Activated effector memory CD4-positive, alpha-beta T cell treated with anti-CD3 and anti-CD28 coated beads, Interleukin-2, amount 50 U/mL, for 16 hours (primary cell): ENCODE measurements around the gene ACOX3.
"Not testable (repeated sequence)": the region's sequence is repeated elsewhere in the genome, so short reads cannot be mapped to it uniquely, and the experiment has no call there.

Source experiments
- DNase-seq: peaks from one replicate; pipeline ENCODE4 v3.0.0-alpha.2; 2020

Gene ACOX3

DNA sequence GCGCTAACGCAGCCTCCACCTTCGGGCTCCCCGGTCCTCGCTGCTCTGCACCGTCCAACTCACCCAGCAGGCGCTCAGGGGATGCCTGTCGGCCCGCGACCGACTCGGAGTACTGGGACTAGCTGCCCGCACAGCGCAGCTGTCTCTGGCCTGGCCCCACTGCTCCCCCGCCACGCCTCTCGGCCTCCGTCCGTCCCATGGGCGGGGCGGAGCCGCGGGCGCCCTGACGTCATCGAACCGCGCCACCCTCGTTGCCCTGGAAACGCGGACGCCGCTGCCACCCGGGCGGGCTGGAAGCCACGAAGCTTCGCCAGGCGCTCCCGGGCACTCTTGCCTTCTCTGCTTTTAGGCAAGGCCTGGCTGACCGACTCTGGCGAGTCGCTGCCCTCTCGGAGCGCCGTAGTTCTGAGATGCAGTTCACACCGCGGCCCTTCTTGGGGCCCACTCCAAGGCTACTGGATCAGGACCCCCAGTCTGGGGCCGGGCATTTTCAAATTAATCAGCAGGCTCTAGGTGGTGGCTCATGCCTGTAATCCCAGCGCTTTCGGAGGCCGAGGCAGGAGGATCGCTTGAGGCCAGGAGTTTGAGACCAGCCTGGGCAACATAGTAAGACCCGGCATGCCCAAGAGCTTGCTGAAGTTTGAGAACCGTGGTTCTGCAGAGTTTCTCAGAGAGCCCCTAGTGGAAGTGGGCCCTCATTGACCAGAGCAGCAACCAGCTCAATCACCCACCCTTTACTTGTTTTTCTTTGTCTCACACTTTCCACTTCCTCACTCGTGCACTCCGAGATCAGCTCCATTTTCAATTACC, 12.0 kb downstream of the ACOX3 start:
- DNase-seq, result peak; percentile 98

- DNase-seq, result no peak
Observed at GRCh38 chr4:8427761-8428287, 12.7 kb downstream of the ACOX3 start.

DNA sequence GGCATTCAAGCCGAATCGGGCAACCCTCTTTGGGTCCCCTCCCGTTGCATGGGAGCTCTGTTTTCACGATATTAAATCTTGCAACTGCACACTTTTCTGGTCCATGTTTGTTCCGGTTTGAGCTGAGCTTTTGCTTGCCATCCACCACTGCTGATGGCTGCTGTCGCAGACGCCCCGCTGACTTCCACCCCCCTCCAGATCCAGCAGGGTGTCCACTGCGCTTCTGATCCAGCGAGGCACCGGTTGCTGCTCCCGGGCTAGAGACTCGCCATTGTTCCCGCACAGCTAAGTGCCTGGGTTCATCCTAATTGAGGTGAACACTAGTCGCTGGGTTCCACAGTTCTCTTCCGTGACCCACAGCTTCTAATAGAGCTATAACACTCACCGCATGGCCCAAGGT, 13.3 kb downstream of the ACOX3 start:
- no peak for DNase-seq

DNA sequence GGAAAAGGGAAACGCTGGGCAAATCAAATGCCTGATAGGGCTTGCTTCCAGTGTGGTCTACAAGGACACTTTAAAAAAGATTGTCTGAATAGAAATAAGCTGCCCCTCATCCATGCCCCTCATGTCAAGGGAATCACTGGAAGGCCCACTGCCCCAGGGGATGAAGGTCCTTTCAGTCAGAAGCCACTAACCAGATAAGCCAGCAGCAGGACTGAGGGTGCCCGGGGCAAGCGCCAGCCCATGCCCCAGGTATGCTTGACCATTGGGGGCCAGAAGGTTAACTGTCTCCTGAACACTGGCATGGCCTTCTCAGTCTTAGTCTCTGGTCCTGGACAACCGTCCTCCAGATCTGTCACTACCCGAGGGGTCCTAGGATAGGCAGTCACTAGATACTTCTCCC, 17.7 kb downstream of the ACOX3 start:
- no peak for DNase-seq

- DNase-seq, result no peak
Observed at GRCh38 chr4:8422327-8422726, 18.2 kb downstream of the ACOX3 start.

DNA sequence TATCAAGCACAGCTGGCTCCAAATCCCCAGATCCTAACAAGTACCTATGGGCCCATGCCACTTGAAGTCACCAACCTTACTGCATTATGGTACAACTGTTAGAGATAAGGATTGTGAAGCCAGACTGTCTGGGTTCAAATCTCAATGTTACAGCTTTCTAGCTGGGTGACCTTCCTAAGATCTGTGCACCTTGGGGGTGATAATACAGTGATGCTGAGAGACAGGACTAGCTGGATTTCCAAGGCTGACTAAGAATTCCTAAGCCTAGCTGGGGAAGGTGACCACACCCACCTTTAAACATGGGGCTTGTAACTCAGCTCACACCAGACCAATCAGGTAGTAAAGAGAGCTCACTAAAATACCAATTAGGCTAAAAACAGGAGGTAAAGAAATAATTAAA, 20.4 kb downstream of the ACOX3 start:
- not testable (repeated sequence) for DNase-seq

- DNase-seq, result peak; percentile 79
Observed at GRCh38 chr4:8419222-8420041, 21.1 kb downstream of the ACOX3 start.

DNA sequence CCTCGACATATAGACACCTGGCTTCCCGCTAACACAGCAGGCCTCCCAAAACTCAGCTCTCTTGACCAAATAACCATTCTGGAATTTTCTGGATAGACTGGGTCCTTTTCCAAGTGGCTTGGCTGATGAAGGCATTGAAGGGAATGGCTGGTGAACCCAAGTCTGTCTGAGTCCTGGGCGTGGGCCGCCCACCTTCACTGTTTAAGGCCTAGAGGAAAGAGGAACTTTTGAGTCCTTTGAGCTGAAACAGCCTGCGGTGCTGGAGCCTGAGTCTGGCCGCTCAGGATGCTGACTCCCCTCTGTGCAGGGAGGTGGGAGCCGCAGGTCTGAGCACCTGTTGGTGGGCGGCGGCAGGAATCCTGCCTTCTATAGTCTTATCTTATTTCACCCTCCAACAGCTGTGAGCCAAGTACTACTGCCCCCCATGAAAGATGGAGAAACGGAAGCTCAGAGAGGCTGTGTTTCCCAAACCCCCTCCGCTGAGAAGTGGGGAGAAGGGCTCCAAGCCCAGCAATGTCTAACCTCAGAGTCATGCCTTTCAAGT, 23.4 kb downstream of the ACOX3 start:
- no peak for DNase-seq

DNA sequence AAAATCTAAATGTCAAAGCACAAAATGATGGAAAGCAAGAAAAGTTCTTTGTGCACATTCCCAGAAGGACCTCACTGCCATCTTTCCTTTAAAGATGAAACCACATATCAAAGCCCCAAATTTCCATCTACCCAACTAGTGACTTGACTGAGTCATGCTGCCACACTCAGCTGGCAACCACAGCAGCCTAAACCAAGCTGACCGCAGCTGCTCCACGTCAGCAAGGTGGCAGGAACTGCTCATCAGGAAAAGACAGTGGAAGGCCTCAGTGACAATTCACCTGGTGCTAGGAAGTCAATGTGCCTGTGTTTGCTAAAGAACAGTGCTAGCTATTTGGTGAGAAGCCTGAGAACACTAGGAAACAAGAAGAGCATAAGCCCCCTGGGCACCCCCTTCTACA, 26.1 kb downstream of the ACOX3 start:
- peak; percentile 83 for DNase-seq

- no peak for DNase-seq
Observed at GRCh38 chr4:8412288-8412687, 28.2 kb downstream of the ACOX3 start.

- no peak for DNase-seq
Observed at GRCh38 chr4:8411351-8412180, 29.0 kb downstream of the ACOX3 start.

DNA sequence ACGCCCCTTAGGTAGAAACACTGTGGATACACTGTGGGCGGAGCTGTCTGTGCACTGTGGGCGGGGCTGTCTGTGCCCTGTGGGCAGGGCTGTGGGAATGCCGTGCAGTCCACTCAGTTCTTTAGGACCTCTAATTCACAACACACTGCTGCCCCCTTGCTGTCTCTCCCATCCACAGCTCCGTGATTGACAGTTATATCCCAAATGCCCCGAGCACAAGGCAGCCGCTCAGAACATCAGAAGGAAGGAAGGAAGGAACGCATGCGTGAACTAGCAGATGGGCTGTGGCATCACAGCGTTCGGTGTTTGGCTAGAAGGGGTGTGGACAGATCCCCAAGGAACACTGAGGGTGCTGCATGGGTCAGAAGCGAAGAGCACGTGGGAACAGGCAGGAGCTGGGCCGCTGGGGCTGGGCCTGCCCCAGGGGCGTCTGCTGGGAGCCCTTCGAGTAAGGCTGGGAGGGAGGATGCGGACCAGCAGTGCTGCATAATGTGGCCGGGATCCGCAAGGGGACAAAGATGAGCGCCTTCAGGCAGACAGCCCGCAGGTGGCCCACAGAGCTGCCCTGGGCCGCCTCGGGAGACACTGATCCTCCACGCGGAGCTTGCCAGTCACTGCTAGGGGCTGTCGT, 29.8 kb downstream of the ACOX3 start:
- DNase-seq, result no peak

DNA sequence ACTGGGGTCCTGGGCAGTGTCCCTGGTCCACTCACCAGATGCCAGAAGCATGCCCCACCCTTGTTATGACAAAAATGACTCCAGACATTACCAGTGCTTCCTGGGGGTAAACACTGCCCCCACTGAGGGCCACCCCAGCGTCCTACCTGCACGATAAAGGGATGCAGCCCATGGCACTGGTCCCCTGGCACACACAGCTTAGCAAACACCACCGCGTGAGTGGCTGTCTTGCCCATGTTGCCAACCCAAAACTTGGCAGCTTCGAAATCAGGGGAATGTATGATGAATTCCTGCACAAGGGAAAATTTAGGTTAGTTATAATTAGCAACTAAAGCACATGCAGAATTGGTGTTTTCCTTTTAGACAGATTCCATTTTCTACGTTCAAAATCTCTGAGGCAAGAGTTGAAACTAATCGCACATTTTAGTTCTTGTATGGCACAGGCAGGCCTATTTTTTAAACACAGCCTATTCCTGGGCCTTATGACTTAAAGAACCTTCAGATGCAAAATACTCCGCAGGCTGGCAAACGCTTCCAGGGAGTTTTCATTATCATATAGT, 30.4 kb downstream of the ACOX3 start:
- no peak for DNase-seq

- peak; percentile 76 for DNase-seq
Observed at GRCh38 chr4:8409264-8410065, 31.1 kb downstream of the ACOX3 start.

GRCh38 chr4:8407756-8408155, 32.8 kb downstream of the ACOX3 start:
- DNase-seq, result no peak

- no peak for DNase-seq
Observed at GRCh38 chr4:8407316-8407715, 33.2 kb downstream of the ACOX3 start.

GRCh38 chr4:8406887-8407286, 33.6 kb downstream of the ACOX3 start:
- DNase-seq, result not testable (repeated sequence)

DNA sequence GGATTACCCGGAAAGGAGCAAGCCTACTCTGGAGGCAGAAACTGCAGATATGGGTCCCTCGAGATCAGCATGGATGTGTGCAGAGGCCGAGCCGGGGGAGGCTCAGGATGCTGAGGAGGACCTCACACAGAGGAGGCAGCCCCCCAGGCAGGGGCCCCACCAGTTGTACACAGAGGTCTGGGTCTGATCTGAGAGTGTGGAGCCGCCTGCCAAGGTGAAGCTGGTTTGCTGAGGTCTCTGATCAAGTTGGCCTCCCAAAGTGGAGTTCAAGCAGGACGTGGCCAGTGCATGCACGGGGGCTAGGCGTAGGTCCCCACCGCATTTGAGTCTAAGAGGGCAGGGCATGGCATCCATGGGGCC, 35.0 kb downstream of the ACOX3 start:
- DNase-seq, result no peak

- DNase-seq, result no peak
Observed at GRCh38 chr4:8404791-8405515, 35.6 kb downstream of the ACOX3 start.

GRCh38 chr4:8403976-8404375, 36.5 kb downstream of the ACOX3 start:
- no peak for DNase-seq
